ENCODE data around the gene TGFB2.

DNA sequence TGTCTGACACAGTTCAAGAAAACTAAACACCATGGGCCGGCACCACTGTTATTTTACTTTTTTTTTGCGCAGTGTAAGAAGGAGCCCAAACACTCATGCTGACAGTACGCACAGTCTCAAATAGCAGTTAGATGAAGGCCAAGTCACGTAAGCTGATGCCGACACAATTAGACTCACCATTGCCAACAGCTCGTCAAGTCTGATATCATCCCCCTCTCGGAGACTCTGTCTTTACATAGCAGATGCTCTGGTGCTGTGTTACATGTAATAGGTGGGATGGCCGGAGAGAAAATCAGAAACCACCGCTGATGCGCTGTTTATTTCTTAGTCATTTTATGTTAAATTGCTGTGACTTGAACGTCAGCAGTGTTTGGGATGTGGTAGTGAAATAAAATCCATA lies 49.3 kb downstream of the TGFB2 start:
- TF ChIP-seq, protein P1, sequence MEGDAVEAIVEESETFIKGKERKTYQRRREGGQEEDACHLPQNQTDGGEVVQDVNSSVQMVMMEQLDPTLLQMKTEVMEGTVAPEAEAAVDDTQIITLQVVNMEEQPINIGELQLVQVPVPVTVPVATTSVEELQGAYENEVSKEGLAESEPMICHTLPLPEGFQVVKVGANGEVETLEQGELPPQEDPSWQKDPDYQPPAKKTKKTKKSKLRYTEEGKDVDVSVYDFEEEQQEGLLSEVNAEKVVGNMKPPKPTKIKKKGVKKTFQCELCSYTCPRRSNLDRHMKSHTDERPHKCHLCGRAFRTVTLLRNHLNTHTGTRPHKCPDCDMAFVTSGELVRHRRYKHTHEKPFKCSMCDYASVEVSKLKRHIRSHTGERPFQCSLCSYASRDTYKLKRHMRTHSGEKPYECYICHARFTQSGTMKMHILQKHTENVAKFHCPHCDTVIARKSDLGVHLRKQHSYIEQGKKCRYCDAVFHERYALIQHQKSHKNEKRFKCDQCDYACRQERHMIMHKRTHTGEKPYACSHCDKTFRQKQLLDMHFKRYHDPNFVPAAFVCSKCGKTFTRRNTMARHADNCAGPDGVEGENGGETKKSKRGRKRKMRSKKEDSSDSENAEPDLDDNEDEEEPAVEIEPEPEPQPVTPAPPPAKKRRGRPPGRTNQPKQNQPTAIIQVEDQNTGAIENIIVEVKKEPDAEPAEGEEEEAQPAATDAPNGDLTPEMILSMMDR (IDR thresholded peaks at IDR 0.05 in 4 of 5, conservative IDR thresholded peaks at IDR 0.05 in 1 of 5) = no peak
- no peak for TF ChIP-seq POLR2A (IDR thresholded peaks at IDR 0.05)
